Retinal pigment epithelial cell (primary cell): Measurements from ENCODE around the gene PIM1.

Experiments
- DNase-seq: peaks from one replicate; pipeline ENCODE4 v3.0.0-alpha.2; 2010; ENCODE audit warnings: low read depth
- H3K4me3 ChIP-seq: 2 replicates; pipeline ENCODE4 v1.5.1; 2011; ENCODE audit warnings: mild to moderate bottlenecking, low read length, control low read depth, moderate library complexity
- TF ChIP-seq, protein P1 (sequence below): conservative IDR thresholded peaks from 2 replicates; pipeline ENCODE4 v1.5.1; 2011; ENCODE audit warnings: low read depth, low read length, control low read depth, inconsistent platforms

The PIM1 gene

DNA sequence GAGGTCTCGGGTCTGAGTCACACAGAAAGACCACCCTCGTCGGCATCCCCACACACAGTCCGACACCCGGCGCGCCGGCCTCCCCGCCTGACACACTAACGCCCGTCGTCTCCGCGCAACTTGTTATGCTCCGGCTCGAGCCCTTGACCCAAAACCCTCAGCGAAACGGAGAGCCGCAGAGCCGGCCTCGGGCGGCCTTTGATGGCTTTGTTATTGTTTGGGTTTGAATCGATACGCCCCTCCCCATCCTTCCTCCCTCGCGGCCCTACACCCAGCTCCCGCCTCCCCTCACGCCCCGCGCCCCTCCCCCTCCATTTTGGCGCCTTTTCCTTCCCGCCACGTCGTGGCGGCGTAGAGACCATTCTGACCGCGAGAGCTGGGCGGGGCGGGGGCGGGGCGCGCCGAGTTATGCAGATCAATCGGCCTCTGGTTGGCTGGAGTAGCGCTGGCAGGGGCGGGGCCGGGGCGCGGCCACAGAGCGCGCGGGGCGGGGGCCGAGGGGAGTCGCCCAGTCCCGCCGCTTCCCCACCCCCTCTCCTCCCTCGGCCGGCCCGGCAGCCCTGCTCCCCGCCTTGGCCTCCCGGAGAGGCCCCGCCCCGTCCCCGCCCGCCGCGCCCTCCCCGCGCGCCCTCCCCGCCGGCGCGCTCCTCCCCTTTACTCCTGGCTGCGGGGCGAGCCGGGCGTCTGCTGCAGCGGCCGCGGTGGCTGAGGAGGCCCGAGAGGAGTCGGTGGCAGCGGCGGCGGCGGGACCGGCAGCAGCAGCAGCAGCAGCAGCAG, at the start of gene PIM1:
PIM1 (plus strand) TSS at position 657 of the 777 bp plus-strand sequence. CDS start 424 bp downstream, outside the sequence.
- H3K4me3 ChIP-seq: peak within 1 kb of the TSS; percentile 87
- TF ChIP-seq, protein P1, sequence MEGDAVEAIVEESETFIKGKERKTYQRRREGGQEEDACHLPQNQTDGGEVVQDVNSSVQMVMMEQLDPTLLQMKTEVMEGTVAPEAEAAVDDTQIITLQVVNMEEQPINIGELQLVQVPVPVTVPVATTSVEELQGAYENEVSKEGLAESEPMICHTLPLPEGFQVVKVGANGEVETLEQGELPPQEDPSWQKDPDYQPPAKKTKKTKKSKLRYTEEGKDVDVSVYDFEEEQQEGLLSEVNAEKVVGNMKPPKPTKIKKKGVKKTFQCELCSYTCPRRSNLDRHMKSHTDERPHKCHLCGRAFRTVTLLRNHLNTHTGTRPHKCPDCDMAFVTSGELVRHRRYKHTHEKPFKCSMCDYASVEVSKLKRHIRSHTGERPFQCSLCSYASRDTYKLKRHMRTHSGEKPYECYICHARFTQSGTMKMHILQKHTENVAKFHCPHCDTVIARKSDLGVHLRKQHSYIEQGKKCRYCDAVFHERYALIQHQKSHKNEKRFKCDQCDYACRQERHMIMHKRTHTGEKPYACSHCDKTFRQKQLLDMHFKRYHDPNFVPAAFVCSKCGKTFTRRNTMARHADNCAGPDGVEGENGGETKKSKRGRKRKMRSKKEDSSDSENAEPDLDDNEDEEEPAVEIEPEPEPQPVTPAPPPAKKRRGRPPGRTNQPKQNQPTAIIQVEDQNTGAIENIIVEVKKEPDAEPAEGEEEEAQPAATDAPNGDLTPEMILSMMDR: no peak
- DNase-seq: peak; percentile 81

DNA sequence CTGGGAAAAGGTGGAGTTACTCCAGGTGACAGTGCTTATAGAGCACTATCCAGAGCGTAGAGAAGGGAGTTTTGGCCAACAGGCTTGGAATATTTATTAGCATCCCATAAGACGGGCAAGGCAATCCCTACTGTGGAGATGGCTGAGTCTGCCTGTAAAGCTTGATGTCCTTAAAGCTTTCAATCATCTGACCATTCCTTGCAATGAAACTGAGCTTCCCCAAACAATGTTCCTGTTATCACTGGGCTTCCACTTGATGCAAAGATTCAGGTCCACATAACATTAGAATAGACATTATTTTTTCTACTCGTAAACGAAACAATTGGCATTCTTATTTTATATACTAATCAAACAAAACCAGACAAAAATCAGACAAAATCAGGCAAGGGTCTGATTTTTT, 48.4 kb upstream of the PIM1 start:
- H3K4me3 ChIP-seq: no peak overlapping the region
- no peak for DNase-seq
- TF ChIP-seq, protein P1: no peak

DNA sequence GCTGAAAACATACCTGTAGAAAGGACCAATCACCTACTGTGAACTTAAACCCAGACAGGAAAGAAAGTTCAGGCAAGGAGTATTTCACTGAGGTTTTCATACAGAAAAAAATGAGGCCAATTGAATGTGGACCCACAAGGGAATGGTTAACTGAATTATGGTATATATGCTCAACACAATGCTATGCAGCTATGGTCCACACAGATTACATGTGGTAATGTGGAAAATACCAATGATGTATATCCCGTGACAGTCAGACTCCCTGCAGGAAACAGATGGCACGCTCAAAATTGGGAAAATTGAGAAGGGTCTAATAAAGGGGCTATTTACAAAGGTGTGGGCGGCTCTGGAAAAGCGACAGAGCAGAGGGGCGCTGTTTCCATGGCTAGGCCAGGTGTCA, 47.1 kb upstream of the PIM1 start:
- TF ChIP-seq, protein P1: no peak
- H3K4me3 ChIP-seq: no peak overlapping the region
- DNase-seq: no peak

DNA sequence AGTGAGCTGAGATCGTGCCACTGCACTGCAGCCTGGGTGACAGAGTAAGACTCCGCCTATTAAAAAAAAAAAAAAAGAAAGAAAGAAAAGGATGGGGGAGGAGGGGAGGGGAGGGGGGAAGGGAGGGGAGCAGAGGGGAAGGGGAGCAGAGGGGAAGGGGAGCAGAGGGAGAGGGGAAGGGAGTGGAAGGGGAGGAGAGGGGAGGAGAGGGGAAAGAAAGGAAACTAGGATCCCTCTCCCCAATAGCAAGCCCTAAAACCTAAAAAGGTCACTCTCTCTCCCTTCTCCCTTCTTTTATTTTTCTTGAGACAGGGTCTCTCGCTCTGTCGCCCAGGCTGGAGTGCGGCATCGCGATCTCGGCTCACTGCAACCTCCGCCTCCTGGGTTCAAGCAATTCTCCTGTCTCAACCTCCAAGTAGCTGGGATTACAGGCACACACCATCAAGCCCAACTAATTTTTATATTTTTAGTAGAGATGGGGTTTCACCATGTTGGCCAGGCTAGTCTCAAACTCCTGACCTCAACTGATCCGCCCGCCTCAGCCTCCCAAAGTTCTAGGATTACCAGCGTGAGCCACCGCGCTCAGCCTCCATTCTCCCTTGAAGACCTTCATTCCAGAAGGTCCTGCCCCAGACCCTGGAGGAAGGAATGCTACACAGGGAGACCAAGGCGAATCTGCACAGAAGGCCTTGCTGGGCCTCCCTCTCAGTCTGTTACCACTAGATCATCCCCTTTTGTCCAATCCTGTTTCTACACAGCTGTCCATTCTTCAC, 45.8 kb upstream of the PIM1 start:
- TF ChIP-seq, protein P1: no peak
- no peak for DNase-seq
- H3K4me3 ChIP-seq: no peak overlapping the region

DNA sequence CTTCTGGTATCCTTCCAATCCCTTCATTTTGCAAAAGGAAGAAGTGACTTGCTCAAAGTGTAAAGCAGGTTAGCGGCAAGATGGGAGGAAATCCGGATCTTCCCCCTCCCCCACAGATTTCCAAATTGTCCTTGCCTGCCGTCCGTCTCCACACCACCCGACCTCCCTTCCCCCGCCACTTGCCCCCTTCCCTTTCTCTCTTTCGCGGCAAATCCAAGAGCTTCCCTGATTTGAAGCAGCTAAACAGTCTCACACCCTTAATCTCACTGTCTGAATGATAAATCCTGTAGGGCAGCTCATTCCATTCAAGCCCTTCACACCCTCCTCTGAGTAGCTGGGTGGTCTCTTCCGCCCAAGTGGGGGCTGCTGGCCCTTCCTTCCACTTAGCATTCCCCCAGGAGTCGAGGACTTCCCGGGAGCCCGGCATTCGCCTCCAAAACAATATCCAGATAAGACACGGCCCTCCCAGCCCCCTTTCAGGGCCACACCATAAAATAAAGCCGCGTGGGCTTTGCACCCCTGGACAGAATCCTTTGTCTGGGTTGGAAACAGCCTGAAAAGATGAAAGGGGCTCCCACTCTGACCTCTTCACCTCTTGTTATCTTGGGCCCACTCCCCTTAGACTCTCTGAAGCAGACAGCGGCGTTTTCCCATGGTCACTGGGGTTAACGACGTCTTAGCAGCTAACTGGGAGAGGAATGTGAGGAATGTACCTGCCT, 44.0 kb upstream of the PIM1 start:
- peak overlapping the region; percentile 1 for H3K4me3 ChIP-seq
- TF ChIP-seq, protein P1: no peak
- no peak for DNase-seq

DNA sequence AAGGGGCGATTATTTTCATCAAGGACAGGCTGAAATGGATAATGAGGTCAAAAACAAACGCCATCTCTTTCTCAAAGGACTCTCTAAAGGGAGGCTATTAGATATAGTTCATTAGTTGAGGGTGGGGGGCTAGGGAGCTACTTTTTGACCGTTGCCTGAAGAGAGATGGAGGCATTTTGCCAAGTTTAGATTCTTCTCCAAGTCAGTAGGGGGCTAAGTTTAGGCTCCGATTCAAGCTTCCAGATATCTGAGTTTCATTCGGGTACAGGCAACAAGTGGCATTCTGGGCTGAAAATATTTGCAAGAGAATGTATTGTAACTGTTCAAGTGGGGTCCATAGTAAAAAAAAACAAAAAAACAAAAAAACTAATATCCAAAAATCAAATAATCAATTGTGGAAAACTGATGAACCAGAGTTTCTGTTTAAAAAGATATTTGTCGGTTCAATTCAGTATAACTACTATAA, 43.4 kb upstream of the PIM1 start:
- TF ChIP-seq, protein P1: no peak
- DNase-seq: no peak
- peak overlapping the region; percentile 8 for H3K4me3 ChIP-seq
